OCI-LY3 (cell line): ENCODE measurements around the gene PSMA4.

Experiments
- H2AFZ ChIP-seq: fragments of 200-600, 300-600 bp; shearing (Covaris generic); 2 replicates; pipeline ENCODE4 v1.6.0; 2014; ENCODE audit warnings: antibody characterized with exemption, low read depth, low read length
- H3K27ac ChIP-seq: fragments of 200-600, 300-600 bp; sonication (generic); 2 replicates; pipeline ENCODE4 v1.5.1; 2014; ENCODE audit warnings: mild to moderate bottlenecking, low read length, moderate library complexity, mixed read lengths
- H3K27me3 ChIP-seq: fragments of 200-600, 300-600 bp; sonication (generic); 2 replicates; pipeline ENCODE4 v1.6.1; 2014; ENCODE audit warnings: low read depth, low read length, mixed read lengths
- H3K36me3 ChIP-seq: fragments of 200-600, 300-600 bp; sonication (generic); replicated peaks from 2 replicates; pipeline ENCODE3; 2014; ENCODE audit warnings: low read depth, low read length, mixed read lengths
- H3K4me1 ChIP-seq: fragments of 300-600, 200-600 bp; sonication (generic); 2 replicates; pipeline ENCODE4 v1.6.1; 2014; ENCODE audit warnings: low read length, mixed read lengths
- H3K4me2 ChIP-seq: fragments of 200-600, 300-600 bp; sonication (generic); 2 replicates; pipeline ENCODE4 v1.6.1; 2014; ENCODE audit warnings: low read length, mixed read lengths
- H3K4me3 ChIP-seq: fragments of 300-600, 200-600 bp; sonication (generic); 2 replicates; pipeline ENCODE4 v1.5.1; 2014; ENCODE audit warnings: antibody characterized with exemption, mild to moderate bottlenecking, low read length, moderate library complexity
- H3K79me2 ChIP-seq: fragments of 300-600, 200-600 bp; shearing (Covaris generic); 2 replicates; pipeline ENCODE4 v1.6.1; 2014; ENCODE audit warnings: mild to moderate bottlenecking, low read length, mixed read lengths
- H3K9ac ChIP-seq: fragments of 300-600, 200-600 bp; shearing (Covaris generic); 2 replicates; pipeline ENCODE4 v1.6.0; 2014; ENCODE audit warnings: mild to moderate bottlenecking, low read length, moderate library complexity
- H3K9me3 ChIP-seq: fragments of 200-600, 300-600 bp; shearing (Covaris generic); 2 replicates; pipeline ENCODE4 v1.6.1; 2014; ENCODE audit warnings: low read length, mixed read lengths; ENCODE audit not compliant: insufficient read depth
- H4K20me1 ChIP-seq: fragments of 200-600, 300-600 bp; sonication (generic); 2 replicates; pipeline ENCODE4 v1.6.1; 2016; ENCODE audit warnings: low read length, mixed read lengths; ENCODE audit not compliant: insufficient read depth
- CTCF ChIP-seq: fragments of 200-600, 300-600 bp; sonication (generic); IDR thresholded peaks from 2 replicates; pipeline ENCODE4 v1.5.1; 2014; ENCODE audit warnings: antibody characterized with exemption, low read length, low read depth
- EZH2phosphoT487 ChIP-seq: fragments of 200-600 bp; shearing (Covaris generic); IDR thresholded peaks from 2 replicates; pipeline ENCODE4 v1.6.1; 2018; ENCODE audit warnings: antibody characterized with exemption, mixed run types, low read depth

Gene PSMA4

DNA sequence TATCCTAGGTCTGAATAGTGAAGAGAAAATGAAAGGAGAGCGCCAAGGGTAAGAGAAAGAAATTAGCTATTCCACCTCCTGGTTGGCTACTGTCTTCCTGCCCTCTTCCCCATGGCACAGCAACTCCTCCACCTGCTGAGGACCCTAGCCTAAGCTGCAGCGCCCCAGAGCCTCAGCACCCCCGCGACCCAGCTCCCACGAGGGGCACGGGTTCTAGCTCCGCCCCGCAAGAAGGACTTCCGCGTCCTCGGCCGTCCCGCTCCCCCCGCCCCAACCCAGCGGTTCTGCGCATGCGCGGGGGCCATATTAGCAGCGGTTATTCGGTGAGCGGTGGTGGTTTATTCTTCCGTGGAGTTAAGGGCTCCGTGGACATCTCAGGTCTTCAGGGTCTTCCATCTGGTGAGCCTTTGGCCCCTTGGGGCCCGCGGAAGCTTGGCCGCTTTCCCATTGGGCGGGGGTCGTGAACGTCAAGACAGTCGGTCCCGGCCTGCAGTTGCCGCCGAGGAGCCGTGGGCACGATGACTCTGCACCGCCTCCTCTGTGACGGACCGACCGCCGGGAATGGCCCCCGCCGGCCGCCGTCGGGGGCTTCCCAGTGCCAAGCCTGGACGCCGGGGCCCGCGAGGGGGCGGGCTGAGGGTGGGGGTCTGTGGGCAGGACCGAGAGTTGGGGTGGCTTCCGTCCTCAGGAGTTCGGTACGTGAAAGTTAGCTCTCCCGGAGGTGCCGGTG, at the start of gene PSMA4:
TSS of gene PSMA4 (plus strand) at position 304 of the 730 bp plus-strand sequence. CDS start 1,484 bp downstream, outside the sequence.
- TF ChIP-seq EZH2phosphoT487 (no peak), CTCF (0 out of 2 replicates have a peak, but pooled peaks have one; percentile 20)
- Histone ChIP-seq H3K27ac (peak within 1 kb of the TSS; percentile 80), H3K4me3 (peak within 1 kb of the TSS; percentile 84), H2AFZ (peak within 1 kb of the TSS; percentile 66), H3K4me2 (peak within 1 kb of the TSS; percentile 82), H3K9me3 (no peaks in the 10 kb centered on the region), H4K20me1 (0 out of 2 replicates have a peak, but pooled peaks cover 6% of the 10 kb centered on the region), H3K9ac (peak within 1 kb of the TSS; percentile 92), H3K36me3 (peaks cover 32% of the 10 kb centered on the region), H3K27me3 (no peaks in the 10 kb centered on the region), H3K79me2 (peaks cover 40% of the 10 kb centered on the region), H3K4me1 (peaks cover 21% of the 10 kb centered on the region)

GRCh38 chr15:78492872-78493271, 47.4 kb upstream of the PSMA4 start:
- Histone ChIP-seq H3K9me3 (no peaks in the 10 kb centered on the region), H3K9ac (no peak overlapping the region), H3K27ac (no peak overlapping the region), H3K4me1 (no peaks in the 10 kb centered on the region), H3K27me3 (no peaks in the 10 kb centered on the region), H4K20me1 (no peaks in the 10 kb centered on the region), H3K4me2 (no peak overlapping the region), H3K79me2 (no peaks in the 10 kb centered on the region; the same call in 1 of the 2 replicates), H3K4me3 (no peak overlapping the region), H3K36me3 (peaks cover 75% of the 10 kb centered on the region), H2AFZ (no peak overlapping the region)
- TF ChIP-seq EZH2phosphoT487 (no peak), CTCF (no peak)

DNA sequence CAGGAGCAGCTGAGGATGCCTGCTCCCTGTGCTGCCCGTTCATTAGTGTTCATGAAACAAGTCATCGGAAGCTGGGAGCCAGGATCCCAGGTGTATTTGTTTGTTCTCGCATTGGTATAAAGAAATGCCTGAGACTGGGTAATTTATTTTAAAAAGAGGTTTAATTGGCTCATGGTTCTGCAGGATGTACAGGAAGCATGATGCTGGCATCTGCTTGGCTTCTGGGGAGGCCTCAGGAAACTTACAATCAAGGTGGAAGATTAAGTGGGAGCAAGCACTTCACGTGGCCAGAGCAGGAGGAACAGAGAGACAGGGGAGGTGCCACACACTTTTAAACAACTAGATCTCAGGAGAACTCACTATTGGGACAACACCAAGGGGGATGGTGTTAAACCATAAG, 38.4 kb upstream of the PSMA4 start:
- Histone ChIP-seq H3K9ac (no peak overlapping the region), H3K27me3 (no peaks in the 10 kb centered on the region), H3K4me3 (no peak overlapping the region), H3K79me2 (no peaks in the 10 kb centered on the region), H2AFZ (no peak overlapping the region), H3K27ac (no peak overlapping the region), H3K36me3 (peaks cover 47% of the 10 kb centered on the region), H3K9me3 (no peaks in the 10 kb centered on the region), H3K4me1 (peaks cover 1% of the 10 kb centered on the region; the same call in 1 of the 2 replicates), H4K20me1 (no peaks in the 10 kb centered on the region), H3K4me2 (no peak overlapping the region)
- TF ChIP-seq EZH2phosphoT487: no peak
- TF ChIP-seq CTCF: no peak

DNA sequence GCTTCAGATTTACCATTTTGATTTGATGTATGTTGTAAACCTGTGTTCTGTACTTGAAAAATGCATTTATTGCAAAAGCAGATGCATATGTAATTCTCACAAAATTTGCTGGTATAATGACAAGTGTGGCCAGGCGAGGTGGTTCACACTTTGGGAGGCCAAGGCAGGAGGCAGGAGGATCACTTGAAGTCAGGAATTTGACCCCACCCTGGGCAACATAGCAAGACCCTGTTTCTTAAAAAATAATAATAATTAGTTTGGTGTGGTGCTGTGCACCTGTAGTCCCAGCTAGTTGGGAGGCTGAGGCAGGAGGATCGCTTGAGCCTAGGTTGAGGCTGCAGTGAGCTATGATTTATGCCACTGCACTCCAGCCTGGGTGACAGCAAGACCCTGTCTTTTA, 37.6 kb upstream of the PSMA4 start:
- H3K9ac ChIP-seq: no peak overlapping the region
- no peak overlapping the region for H2AFZ ChIP-seq
- H3K79me2 ChIP-seq: no peaks in the 10 kb centered on the region
- no peaks in the 10 kb centered on the region for H4K20me1 ChIP-seq
- H3K9me3 ChIP-seq: no peaks in the 10 kb centered on the region
- no peak overlapping the region for H3K27ac ChIP-seq
- TF ChIP-seq CTCF (no peak), EZH2phosphoT487 (no peak)
- no peak overlapping the region for H3K4me2 ChIP-seq
- peaks cover 3% of the 10 kb centered on the region; the same call in 1 of the 2 replicates for H3K4me1 ChIP-seq
- peaks cover 40% of the 10 kb centered on the region for H3K36me3 ChIP-seq
- H3K27me3 ChIP-seq: no peaks in the 10 kb centered on the region
- no peak overlapping the region for H3K4me3 ChIP-seq
